GM12864 (cell line): ENCODE measurements around the gene MRPS31.
"Not testable (repeated sequence)": the region's sequence is repeated elsewhere in the genome, so short reads cannot be mapped to it uniquely, and the experiment has no call there.

ENCODE experiments used
- DNase-seq: peaks from one replicate; pipeline ENCODE4 v3.0.0-alpha.2; 2011; ENCODE audit warnings: low read depth
- H3K4me3 ChIP-seq: 2 replicates; pipeline ENCODE4 v1.5.1; 2011; ENCODE audit warnings: mild to moderate bottlenecking, low read depth, low read length, control low read depth
- TF ChIP-seq, protein P1 (sequence below): IDR thresholded peaks from 2 replicates; pipeline ENCODE4 v1.5.1; 2011; ENCODE audit warnings: low read depth, mild to moderate bottlenecking, moderate library complexity, low read length, control low read depth, inconsistent platforms; ENCODE audit errors: missing control alignments

MRPS31 gene

DNA sequence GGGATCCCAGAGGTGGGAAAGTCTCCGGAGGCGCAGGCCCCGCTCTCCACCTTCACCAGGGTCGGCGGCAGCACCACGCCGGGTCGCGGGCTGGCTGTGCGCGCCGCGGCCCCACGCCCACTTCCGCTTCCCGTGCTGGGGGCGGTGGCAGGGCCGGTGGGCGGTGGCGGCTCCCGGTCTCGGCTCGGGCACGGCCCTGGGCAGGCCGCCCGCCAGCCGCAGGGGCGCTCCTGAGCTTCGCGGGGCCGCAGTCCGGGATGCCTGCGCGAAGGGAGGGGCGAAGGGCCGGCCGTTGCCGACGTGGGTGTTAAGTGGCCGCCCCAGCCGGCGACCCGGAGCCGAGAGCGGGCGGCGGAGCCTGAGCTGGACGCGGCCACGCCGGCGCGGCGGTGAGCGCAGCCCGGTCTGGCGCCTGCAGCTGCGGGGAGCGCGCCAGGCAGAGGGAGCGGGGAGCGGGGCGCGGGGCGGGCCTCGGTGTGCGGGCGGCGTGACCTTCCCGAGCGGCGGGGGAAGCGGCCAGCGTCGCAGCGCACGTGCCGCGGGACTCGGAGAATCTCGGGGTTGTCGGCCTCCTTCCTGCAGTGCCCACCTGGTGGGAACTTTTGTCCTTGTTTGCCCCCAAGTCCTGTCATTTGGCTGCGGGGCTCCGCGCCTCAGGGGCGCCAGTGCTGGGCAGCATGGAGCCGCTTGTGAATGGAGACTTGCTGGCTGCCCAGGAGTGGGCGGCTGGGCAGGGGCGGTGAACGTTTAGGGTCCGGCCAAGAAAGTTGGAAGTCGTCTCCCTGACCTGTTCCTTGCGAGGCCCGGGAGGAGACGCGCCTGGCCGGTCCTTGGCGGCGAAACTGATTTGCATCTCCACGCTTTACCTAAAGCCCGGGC, 18.5 kb upstream of the MRPS31 start, which contains the start of gene SLC25A15:
Gene SLC25A15 (plus strand): TSS at position 337 of the 879 bp plus-strand sequence. CDS start 3,616 bp downstream, outside the sequence.
- TF ChIP-seq, protein P1, sequence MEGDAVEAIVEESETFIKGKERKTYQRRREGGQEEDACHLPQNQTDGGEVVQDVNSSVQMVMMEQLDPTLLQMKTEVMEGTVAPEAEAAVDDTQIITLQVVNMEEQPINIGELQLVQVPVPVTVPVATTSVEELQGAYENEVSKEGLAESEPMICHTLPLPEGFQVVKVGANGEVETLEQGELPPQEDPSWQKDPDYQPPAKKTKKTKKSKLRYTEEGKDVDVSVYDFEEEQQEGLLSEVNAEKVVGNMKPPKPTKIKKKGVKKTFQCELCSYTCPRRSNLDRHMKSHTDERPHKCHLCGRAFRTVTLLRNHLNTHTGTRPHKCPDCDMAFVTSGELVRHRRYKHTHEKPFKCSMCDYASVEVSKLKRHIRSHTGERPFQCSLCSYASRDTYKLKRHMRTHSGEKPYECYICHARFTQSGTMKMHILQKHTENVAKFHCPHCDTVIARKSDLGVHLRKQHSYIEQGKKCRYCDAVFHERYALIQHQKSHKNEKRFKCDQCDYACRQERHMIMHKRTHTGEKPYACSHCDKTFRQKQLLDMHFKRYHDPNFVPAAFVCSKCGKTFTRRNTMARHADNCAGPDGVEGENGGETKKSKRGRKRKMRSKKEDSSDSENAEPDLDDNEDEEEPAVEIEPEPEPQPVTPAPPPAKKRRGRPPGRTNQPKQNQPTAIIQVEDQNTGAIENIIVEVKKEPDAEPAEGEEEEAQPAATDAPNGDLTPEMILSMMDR, result peak; percentile 32
- no peak for DNase-seq

DNA sequence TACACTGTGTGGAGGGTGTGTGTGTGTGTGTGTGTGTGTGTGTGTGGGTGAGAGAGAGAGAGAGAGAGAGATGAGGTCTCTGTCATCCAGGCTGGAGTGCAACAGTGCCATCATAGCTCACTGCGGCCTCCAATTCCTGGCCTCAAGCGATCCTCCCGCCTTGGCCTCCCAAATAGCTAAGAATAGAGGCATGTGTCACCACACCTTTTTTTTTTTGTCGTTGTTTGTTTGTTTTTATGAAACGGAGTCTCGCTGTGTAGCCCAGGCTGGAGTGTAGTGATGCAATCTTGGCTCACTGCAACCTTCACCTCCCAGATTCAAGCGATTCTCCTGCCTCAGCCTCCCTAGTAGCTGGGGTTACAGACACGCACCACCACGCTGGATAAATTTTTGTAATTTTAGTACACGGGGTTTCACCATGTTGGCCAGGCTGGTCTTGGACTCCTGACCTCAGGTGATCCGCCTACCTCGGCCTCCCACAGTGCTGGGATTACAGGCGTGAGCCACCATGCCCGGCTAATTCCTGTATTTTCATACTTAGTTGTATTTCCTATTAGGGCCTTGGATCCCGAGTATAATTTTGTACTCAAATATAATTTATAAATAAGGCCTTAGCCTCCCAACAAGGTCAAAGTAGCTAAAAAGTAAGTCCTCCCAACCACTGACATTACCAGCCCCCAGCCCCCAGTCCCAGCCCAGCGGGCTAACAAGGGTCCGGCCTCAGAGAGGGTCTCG, 17.7 kb upstream of the MRPS31 start:
- H3K4me3 ChIP-seq, result peak overlapping the region; percentile 81
- not testable (repeated sequence) for DNase-seq

More for the DNA sequence above, 18.5 kb upstream of the MRPS31 start, which contains the start of gene SLC25A15:
- H3K4me3 ChIP-seq, result peak within 1 kb of the TSS; percentile 81

DNA sequence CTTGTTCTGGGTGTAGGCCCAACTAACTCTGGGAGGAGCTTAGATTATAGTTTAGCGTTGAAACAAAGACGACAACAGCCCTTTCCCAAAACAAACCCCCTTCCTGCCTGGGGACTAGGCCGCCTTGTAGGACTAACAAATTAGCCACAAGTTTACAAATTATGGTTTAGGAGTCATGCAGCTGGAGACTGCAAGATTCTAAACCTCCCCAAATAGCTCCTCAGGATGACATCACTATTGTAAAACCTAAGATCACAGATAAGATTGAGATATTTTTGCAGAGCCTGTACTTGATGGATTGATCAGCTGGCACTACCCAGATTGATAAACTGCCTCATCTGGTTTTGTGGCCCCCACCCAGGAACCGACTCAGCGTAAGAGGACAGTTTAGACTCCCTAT, 16.1 kb upstream of the MRPS31 start:
- TF ChIP-seq, protein P1, result no peak
- H3K4me3 ChIP-seq, result no peak overlapping the region
- no peak for DNase-seq

DNA sequence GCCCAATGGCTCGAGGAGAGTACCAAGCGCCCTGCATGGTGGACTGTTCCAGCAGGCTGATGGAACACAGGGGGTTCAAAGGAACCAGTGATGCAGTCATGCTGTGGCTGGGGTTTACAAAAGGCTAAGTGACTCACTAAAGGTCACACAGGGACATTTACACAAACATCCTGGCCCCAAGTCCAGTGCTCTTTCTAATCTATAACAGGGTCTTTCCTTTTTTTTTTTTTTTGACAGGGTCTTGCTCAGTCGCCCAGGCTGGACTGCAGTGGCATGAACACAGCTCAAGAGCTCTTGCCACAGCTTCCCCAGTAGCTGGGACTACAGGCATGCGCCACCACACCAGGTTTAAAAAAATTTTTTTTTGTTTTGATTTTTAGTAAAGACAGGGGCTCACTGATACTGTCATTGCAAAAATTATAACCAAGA, 15.6 kb upstream of the MRPS31 start:
- no peak for DNase-seq
- TF ChIP-seq, protein P1, result no peak
- H3K4me3 ChIP-seq, result no peak overlapping the region

DNA sequence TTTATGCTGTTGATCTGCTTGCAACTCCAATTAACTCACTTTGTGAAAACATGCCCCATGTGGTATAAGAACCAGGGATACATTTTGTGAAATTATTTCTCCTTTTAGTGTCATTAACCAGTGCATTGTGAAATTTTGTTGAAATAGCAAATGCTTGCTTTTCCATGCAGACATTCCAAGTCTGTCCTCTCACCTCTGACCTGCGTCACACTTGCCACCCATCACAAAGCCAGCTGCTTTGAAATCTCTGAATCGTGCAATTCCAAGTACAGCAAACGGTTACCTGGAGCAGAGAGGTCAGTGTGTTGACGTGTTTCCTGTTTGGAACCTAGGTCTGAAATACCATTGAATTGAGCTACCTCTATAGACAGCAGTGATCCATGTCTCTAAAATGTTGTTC, 13.6 kb upstream of the MRPS31 start:
- DNase-seq, result no peak
- no peak overlapping the region for H3K4me3 ChIP-seq
- TF ChIP-seq, protein P1, result no peak

DNA sequence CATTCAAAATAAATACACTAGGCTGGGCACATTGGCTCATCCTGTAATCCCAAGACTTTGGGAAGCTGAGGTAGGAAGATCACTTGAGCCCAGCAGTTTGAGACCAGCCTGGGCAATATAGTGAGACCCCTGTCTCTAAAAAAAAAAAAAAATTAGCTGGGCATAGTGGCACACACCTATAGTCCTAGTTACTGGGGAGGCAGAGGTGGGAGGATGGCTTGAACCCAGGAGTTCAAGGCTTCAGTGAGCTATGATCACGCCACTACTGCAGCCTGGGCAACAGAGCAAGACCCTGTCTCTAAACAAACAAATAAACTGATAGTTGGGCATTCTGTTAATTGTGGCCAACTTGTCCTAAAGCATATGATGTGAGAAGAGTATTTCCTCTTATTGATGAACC, 12.0 kb upstream of the MRPS31 start:
- not testable (repeated sequence) for H3K4me3 ChIP-seq, DNase-seq

DNA sequence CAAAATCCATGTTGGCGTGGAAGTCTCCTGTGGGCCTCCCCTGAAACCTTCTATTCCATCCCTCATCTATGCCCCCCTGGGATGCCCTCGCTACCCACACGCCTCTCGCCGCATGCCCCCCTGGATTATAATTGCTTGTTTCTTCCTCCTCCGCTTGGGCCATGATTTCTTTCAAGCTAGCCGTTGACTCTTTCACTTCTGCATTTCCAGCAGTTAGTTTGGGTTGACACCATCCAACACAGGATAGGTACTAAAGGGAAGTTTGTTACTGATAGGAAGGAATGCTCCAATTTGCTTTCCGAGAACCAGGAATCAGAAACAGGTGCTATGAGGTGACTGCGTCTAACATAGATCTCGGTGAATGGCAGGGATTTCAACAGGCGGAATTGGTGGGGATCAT, 10.7 kb upstream of the MRPS31 start:
- H3K4me3 ChIP-seq, result no peak overlapping the region
- DNase-seq, result no peak
- TF ChIP-seq, protein P1, result no peak
